Right forelimb (tissue), 1 donor: ENCODE measurements around the gene TASOR2.
A peak's percentile ranks its signal among the peaks of the same experiment; 100 is the strongest.

Experiments used
- DNase-seq: peaks from one replicate; pipeline ENCODE4 v3.0.0-alpha.2; 2018

The TASOR2 gene

DNA sequence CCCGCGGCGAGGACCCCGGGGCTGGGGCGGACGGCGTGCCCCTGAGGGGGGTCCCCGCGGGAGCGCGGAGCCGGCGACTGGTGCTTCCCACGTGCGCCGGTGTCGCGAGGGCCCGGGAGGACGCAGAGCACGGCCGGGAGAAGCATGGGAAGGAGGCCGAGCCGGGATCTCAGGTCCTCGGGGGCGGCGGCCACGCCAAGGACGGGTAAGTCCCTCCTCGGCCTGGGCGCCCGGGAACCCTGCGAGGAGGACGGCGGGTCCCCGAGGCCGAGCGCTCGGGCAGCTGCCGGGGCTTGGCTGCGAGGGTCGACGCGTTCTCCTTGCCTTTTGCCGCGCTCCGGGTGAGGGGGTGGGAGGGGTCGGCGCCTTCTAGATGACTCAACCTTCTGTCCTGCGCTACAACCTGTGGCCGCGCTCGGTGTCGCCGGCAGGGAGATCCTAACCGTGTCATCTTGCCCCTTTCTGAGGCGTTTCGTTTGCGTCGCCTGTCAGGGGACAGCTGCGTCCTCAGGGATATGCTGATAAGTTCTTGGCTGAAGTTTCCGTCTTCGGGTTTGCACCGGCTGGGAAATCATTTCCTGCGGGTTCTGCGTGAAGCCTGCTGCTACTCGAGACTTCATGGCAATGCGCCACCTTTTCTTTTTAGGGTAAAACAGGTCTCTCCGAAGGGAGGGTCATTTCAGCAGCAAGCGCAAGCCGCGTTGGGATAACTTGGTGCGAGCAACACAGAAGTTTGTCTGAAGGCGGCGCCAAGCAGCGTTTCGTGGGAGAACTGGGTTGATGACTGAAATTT is 529 bp downstream of the TASOR2 start:
- peak; percentile 79 for DNase-seq

DNA sequence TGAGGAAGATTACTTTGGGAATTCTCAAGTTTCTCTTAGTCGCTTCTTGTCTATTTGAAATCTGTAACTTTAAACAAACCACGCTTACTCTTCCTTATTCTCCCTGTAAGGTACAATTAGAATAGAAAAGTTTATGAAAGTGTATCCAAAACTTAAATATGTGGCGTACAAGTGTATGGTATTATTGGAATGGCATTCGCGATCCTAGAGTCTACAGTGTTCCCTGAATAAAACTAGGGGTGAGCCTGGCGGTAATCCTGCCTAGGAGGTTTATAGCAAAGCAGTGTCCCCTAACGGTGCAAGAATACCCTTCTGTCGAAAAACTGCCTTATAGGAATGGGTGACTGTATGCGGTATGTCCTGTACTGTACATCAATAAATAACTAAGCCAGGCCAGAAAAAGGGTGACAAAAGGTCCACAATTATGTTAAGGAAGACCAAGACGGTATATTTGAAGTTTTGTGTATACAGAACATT is 1.2 kb downstream of the TASOR2 start:
- DNase-seq, result no peak

DNA sequence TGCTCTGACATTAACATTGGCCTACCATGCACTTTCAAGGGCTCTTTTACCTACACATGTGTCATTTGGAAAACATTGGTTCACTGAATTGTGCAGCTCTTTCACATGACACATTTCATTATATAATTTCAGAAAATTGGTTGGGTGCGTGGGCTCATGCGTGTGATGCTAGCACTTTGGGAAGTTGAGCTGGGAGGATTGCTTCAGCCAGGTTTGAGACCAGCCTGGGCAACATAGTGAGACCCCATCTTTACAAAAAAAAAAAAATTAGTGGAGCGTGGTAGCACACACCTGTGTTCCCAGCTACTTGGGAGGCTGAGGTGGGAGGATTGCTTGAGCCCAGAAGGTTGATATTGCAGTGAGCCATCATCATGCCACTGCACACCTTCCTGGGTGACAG is 3.9 kb downstream of the TASOR2 start:
- DNase-seq, result no peak

DNA sequence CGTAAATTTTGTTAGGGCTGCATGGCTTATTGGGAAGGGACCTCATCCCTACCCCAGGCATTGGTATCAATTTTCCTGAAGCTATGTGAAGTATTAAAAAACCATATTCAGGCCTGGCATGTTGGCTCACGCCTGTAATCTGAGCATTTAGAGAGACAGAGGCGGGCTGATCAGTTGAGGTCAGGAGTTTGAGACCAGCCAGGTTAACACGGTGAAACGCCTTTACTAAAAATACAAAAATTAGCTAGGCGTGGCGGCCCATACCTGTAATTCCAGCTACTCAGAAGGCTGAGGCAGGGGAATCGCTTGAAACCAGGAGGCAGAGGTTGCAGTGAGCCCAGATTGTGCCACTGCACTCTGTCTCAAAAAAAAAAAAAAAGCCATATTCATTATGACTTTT is 7.1 kb downstream of the TASOR2 start:
- no peak for DNase-seq

DNA sequence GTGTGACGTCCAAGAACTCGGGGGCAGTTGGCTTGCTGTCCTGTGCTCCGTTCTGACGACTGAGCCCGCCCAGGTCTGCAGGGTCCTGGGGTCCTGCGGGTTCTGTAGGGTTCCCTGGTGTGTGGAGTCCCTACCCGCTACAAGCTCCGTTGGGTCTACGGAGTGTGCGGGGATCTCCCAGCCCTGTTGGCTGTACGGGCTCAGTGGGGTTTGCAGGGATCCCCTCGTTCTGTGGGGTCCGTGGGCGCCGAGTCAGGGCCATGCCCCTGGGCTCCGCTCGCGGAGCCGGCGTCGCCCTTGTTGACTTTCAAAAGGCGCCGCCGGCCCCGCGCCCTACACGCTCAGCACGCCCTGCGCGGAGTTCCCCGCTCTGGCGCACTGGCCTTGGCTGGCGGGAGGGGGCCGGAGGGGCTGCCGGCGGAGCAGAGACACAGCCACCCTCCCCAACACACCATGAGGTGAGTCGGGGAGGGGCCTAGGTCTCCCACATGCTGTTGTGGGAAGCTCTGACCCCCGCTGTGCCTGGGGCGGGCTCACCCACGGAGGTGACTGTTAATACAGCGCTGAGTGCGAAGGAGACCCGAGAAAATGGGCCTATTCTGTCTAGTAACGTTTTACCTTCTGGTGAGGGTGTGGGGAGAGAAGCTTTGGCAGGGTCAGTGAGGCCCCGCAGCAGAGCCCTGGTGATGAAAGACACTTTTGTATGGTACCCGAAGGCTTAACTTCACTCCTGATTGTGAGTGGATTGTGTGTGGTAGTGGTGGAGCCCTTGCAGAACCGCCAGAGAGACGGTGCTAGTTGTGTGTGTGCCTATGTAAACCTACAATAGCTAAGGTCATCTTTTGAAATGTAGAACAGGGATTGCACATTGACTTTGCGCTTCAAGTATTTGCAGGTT is 8.1 kb downstream of the TASOR2 start:
- DNase-seq, result peak; percentile 71

DNA sequence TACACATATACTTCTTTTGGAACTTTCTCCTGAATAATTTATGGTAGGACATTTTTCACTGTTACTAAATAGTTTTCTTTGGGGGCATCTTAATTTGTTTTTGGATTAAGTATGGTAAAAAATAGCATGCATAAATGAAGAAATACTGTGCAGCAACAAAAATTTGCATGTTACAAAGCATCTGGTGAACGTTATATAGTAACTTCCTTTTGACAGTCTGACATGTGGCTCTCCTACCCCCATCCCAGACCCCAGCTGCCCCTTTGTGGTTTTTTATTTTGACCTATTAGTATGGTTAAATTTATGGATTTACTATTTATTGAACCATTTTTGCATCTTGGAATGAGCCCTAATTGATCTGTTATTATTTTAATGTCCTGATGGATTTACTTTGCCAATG is 9.9 kb downstream of the TASOR2 start:
- DNase-seq, result no peak

DNA sequence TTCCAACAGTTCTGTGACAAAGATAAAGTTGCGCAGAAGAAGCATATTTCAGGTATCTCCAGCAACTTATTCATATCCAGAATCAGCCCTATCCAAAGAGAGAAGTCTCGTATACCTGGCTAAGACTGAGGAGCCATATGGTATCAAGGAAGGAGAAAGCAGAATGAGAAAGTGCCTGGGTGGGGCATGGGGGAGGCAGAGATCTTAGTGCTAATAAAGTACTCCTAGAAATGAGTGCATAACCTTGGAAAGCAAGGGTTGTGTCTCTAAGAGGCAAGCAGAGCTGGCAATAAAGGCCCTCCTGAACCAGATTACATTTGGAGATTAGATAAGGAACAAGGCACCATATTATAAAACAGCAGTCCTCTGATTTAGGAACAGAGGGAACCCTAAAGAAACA is 12.7 kb downstream of the TASOR2 start:
- DNase-seq, result no peak

DNA sequence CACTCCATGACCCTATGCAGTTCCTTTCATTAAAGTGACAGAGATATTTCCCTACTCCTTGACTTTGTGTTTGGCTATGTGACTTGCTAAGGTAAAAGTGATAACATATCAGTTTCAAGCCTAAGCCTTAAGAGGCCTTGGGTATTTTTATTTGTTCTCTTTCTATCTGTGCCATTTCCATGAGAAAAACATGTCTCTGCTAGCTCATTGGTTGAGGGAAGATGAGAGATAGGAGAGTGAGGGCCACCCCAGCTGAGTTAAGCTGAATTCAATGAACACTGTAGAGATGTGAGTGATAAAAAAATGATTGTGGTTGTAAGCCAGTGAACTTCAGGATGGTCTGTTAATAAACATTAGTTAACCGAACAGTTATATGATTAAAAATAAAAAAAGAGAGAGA is 13.4 kb downstream of the TASOR2 start:
- no peak for DNase-seq

DNA sequence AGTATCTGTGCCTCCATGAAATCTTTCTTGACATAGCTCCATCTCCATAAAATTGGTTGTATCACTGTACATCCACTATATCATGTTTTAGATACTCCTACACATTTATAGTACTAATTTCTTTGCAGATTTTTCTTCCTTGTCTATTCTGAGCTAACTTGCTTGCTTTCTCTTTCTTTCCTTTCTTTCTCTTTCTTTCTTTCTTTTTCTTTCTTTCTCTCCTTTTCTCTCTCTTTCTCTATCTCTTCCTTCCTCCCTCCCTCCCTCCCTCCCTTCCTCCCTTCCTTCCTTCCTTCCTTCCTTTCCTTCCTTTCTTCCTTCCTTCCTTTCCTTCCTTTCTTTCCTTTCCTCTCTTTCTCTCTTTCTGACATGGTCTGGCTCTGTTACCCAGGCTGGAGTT is 23.7 kb downstream of the TASOR2 start:
- DNase-seq, result no peak

DNA sequence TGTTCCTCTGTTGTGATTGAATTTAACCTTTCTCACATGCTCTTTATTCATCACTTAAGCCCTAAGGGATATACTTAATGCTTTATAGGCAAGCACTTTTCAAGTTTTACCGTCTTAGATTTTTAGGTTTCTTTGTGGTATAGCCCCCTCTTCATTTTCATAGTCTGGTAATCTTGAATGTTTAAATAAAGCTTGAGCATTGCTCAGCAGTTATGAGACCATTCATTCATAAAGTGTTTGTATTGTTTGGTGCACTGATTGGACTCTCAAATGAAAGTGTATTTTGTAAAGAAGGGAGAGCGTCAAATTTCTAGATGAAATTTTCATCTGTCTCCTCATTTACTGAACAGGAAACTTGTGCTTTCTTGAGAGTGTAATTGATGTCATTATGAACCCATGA is 25.2 kb downstream of the TASOR2 start:
- DNase-seq, result no peak

DNA sequence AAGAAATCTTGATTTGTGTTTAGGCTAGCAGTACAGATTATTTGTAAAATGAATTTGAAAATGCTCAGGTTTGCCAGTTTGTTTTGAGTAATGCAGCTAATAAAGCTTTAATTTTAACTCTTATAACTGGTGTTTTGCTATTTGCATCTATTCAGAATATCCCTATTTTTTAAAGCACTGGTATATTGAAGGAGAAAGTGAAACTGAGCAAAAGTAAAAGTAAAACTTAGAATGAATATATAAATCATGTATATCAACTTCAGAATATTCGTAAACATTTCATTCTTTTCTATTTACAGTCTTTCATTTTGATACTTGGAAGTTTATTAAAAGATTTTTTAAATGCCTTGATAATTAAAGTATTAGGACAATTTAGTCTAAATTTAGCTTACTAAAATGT is 26.2 kb downstream of the TASOR2 start:
- no peak for DNase-seq

DNA sequence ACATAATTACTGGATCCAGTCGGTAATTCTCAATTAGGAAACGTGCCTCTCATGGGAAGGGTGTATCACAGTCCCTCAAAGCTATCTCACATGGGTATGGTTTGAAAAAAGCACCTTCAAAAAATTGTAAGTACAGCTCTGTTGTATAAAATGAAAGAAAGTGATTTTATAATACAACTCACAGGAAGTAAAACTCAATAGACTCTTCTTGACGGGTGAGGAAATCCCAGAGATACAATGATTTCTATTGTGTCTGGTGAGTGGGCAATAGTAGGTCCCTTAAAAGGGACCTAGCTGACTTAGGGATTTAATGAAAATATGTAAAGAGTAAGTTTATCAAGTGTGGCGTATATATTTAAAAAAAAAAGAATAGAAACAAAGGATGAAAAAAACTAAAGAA is 27.0 kb downstream of the TASOR2 start:
- DNase-seq, result no peak

DNA sequence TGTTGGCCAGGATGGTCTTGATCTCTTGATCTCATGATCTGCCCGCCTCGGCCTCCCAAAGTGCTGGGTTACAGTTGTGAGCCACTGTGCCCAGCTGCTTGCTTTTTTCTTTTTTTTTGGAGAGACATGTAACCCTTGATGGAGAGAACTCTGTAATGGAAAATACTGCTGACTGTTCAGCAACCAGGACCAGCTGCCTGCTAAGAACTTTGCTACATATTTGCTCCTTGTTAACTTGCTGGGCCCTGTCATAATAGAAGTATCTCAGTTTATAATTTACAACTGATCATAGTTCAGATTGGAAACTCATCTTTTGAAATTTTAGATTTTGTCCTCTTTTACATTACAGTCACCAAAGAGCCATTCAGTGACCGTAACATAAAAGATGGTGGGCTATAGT is 34.9 kb downstream of the TASOR2 start:
- no peak for DNase-seq

DNA sequence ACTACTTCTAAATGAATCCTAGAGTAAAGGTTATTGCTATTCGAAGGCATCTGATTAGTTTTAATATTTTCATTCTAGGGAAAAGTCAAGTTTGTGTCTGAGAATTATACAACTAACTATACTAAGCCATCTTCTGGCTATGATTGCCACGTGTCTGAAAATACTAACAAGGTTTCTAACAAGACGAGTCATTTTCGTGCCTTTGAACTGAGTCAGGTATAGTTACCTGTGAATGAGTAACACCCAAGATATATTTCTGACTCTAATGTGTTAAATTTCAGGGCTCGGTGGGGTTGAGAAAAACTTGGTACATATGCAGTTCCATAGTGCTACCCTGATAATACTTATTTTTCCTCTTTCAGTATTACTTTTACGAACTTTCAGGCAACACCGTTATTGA is 35.5 kb downstream of the TASOR2 start:
- DNase-seq, result no peak

DNA sequence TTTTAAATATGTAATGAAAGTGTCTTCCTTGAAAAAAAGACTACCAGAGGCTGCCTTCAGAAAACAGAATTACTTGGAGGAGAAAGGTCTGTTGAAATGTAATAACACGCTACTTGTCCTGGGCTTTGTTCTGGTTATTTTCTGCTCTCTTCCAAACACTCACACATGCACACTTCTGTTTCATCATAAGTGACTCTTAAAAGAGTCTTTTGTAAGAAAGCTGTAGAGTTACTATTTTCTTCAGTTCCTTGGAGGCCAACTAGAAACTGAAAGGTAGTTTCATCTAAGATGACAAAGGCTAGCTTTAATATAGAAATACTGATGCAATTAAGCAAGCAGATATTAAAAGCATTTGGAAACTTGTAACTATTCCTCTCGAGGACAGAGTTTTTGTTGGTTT is 39.1 kb downstream of the TASOR2 start:
- no peak for DNase-seq

DNA sequence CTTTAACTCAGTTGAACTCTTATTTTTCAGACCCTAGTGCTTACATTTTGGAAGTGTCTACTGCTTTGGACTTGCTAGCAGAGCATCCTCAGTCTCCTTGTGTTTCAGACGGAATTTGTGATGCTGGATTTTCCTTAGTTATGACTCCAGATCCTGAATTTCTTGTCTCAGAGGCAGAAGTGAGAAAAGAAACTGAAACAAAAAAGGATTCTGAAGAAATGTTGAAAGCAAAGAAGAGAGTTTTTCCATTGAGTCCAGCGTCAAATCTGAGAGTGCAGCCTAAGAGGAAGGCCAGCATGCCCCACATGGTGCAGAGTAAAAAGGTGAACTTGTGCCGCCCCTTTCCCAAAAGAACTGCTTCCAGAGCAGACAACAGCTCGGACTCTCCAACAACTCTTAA is 46.1 kb downstream of the TASOR2 start:
- no peak for DNase-seq

DNA sequence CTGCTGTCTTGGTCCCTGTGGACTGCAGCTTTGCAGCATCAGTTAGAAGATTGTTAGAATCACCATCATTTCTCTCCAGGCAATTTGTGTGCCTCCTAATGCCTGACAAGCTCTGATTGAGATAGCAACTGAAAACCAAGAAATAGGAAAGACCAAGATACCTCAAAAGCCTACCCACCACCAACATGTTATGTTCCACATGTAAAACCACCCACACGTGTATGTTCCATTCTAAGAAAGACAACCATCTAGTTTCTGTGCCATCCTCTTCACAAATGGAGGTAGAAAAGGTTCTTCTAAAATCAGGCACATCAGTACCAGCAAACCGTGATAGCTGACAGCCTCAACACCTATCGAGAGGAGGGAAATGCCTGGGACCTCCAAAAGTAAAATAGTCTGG is 46.9 kb downstream of the TASOR2 start:
- DNase-seq, result no peak

DNA sequence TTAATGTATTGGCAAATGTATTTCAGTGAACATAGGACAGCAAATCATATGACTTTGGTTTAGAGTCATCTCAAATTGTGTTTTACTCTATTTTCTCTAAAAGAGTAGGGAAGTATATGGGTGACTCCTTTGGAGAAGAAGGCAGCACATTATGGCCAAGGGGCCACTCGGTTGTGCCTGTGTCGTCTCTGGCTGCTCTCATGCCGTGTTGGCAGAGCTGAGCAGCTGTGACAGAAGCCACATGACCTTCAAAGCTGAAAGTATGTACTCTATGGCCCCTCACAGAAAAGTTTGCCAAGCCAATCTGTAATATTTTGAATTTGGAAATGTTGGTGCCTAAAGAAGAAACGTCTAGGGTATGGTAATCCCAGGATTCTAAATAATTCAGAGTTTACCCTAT is 47.5 kb downstream of the TASOR2 start:
- DNase-seq, result no peak
